GM21619 (cell line): ENCODE data around the gene SNAPC3.

Experiments
- ATAC-seq: cut with Tn5 transposase; IDR thresholded peaks from one replicate; pipeline ENCODE4 v1.9.1; 2021; ENCODE audit not compliant: unreplicated experiment

Gene SNAPC3

DNA sequence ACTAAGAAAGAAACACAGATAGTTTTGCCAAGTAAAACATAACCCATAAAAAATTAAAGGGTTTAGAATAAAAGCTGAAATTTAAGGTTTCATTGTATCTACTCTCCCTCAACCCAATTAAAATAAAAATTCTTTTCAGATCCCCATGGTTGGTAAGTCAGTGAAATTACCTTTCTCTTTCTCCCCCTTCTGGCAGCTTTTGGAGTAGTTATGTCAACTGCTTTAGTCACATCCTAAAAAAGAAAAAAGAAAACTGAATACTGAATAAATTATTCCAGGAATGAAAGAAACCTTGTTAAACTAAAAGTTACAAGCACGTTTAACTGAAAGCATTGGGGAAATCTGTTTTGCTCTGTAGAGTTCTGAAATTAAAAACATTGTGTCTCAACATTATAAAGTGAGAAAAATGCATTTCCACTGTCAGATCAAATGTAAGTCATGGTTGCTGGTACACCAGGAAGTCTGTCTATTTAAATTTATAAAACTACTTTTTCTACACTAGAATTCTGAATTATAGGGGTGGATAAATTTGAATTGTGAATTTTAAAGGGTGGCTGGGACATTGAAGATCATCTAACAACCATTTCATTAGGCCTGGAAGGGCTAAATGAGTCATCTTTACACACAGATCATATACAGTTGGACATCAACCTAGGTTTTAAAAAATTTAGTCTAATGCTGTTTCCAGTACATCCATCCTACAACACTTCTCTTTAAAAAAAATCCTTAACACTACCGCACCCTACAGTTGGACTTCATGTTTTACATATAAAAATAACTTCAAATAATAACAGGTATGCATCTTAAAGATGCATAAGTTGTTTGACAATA, 63.4 kb downstream of the SNAPC3 start:
- no peak for ATAC-seq

DNA sequence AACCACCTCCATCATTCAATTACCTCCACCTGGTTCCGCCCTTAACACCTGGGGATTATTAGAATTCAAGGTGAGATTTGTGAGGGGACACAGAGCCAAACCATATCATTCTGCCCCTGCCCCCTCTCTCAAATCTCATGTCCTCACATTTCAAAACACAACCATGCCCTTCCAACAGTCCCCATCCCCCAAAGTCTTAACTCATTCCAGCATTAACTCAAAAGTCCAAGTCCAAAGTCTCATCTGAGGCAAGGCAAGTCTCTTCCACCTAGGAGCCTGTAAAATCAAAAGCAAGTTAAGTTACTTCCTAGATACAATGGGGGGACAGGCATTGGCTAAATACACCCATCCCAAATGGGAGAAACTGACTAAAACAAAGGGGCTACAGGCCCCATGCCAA, 69.3 kb downstream of the SNAPC3 start:
- no peak for ATAC-seq

DNA sequence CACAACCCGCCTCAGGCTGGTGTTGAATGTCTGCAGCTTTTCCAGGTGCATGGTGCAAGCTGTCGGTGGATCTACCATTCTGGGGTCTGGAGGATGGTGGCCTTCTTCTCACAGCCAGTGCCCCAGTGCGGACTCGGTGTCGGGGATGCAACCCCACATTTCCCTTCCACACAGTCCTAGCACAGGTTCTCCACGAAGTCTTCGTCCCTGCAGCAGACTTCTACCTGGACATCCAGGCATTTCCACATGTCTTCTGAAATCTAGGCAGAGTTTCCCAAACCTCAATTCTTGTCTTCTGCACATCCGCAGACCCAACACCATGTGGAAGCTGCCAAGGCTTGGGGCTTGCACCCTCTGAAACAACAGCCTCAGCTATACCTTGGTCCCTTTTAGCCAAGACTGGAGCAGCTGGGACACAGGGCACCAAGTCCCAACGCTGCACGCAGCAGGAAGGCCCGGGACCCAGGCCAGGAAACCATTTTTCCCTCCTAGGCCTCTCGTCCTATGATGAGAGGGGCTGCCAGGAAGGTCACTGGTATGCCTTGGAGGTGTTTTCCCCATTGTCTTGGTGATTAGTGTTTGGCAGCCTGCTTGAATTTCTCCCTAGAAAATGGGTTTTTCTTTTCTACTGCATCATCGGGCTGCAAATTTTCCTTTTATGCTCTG, 69.9 kb downstream of the SNAPC3 start:
- ATAC-seq, result no peak

DNA sequence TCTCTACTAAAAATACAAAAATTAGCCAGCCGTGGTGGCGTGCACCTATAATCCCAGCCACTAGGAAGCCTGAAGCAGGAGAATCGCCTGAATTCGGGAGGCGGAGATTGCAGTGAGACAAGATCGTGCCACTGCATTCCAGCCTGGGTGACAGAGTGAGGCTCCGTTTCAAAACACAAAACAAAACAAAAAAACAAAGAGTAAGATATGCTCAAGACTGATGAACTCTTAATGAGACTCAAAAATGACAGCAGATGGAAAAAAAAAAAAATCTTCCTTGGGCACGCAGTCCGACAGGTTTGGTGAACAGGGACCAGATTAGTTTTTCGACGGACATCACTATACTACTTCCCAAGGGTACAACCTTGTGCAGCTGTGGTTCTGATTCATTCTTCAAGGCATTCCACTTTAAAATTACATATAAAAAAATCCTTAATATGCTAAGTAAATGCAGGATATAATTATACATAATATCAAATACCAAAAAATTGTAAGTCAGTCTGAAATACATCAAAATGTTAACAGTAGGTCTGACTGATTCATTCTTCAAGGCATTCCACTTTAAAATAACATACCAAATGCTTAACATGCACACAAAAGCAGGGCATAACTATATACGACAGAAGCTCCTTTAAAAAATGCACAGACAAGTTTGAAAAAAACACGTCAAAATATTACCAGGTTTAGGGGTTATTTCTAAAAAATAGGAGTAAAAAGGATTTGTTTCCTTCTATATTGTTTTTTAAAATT, 75.7 kb downstream of the SNAPC3 start:
- ATAC-seq, result no peak

DNA sequence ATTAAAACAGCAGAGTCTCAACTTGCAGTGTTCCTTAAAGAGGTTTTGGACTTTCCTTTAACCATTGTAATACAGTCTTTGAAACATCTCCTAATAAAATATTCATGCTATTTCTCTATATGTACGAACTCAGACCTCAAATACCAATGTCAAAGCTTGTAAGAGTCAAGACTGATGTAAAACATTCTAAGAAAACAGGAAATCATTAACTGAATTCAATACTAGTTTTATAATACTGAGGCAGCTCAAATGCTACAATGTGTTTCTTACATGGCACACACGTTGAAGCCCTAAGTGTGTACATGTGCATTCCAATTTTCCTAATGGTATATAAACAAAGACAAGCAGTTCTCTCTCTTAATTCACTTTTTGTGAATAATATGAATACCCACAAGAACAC, 76.5 kb downstream of the SNAPC3 start:
- no peak for ATAC-seq

DNA sequence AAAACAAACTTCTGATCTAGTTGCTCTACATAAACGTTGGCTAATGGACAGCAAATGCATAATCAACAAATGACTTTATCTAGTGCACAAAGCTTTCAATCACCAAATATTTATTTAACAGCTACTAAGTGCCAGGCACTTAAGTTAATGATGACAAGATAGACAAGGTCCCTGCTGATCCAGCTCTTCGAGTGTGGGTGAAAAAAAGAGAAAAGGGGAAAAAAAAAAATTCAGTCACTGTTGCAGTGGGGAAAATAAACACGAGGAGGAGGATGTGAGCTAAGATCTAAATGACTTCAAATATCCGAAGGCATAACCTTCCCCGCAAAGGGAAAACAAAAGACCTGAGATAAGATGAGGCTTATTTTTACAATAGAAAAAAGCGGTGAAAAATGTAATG, 78.5 kb downstream of the SNAPC3 start:
- no peak for ATAC-seq

DNA sequence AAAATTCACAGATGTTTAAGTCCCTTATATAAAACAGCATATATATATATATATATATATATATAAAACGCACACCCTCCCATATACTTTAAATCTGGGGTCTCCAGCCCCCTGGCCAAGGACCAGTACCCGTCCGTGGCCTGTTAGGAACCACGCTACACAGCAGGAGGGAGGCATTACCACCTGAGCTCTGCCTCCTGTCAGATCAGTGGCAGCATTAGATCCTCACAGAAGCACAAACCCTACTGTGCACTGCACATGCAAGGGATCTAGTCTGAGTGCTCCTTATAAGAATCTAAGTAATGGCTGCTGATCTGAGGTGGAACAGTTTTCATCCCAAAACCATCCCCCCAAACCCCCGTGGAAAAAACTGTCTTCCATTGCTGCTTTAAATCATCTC, 79.1 kb downstream of the SNAPC3 start:
- ATAC-seq, result no peak

DNA sequence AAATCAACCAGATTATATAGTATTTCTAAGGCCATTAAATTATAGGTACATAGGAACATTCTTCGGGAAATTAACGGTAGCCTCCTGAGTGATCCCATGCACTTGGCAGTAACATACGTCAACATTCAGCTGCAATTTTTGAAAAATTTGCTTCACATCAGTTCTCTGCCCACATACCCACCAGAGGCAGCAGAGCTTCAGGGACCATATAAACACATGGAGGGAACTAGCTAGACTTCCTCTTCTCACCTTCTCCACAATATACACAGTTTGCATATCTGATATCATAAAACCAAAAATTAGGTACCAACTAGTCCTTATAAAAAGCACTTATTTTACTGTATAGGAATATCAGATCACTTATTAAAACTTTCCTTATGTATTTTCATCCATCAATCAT, 83.2 kb downstream of the SNAPC3 start:
- no peak for ATAC-seq

DNA sequence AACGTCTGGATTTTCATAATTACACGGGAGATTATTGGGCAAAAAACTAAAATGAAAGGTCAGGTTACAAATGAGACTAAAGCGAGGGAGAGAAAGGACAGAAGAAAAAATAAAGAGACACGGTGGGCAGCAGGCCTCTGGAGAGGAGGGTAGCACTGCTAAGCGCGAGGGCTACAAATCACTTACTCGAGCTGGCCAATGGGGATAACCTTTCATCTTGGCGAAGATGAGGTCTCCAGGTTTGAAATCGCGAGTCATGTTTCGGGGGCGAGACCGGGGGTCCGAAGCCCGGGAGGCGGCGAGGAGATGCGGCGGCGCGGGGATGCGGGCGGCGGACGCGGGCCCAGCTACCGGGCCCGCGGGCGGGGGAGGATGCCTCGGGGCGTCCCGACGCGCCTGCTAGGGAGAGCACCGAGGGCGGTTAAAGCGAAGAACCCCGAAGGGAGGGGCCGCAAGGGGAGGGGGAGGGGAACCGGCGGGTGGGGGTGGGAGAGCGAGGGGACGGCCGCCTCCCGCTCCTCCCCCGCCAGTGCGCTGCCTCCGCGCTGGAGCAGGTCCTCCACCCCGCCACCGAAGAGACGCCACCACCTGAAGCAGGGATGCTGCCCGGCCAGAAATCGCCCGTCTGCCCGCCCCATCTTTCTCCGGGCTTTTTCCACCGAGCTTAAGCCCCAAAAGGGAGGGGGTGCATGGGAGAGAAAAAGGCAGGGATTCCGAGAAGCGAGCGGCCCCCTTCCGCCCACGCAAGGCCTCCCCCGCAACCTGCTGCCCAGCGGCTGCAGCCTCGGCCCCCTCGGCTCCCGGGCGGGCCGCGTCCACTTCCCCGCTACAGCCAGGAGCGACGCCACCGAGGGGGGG, 87.5 kb downstream of the SNAPC3 start:
- ATAC-seq, result peak; percentile 38

DNA sequence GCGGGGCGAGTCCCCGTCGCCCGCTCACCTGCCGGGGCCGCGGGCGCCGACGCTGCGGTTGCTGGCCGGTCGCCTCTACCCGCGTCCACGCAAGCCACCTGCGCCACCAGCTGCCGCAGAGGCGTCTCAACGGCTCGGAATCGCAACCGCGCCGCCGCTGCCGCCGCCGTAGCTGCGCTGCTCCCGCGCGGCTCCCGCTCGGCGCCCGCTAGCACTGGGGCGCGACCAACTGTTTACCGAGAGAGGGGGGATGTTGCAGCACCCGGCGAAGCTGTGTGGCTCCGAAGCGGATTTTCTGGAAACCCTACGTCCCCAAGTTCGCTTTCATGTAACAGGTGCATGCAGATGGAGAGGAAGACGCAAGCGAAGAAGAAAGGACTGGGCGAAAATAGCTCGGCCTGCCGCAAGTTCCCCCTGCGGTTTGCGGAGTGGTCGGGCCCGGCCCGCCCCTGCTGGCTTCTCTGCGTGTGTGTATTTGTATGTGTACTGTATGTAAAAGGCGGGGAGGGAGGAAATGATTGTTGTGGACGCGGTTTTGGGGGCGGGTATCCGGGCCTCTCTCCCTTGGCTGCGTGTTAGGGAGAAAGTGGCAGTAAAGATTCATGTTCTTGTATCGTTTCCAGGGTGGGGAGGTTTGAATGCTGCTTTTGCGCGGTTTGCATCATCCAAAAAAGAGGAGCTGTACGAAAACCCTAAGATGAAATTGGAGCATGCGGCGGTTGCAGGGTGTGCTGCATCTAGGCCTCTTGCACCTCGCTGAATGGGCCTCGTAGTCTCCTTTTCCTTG, 88.3 kb downstream of the SNAPC3 start, which contains the start of gene PSIP1:
Gene PSIP1 (minus strand): TSS at position 182 of the 787 bp plus-strand sequence. CDS start 782 bp downstream, outside the sequence.
- peak; percentile 75 for ATAC-seq
